GM15510 (cell line): ENCODE measurements around the gene CNBD2.

Experiments used
- POLR2A ChIP-seq: IDR thresholded peaks from 3 replicates; pipeline ENCODE4 v1.6.1; 2011; ENCODE audit warnings: borderline replicate concordance; ENCODE audit not compliant: insufficient read length; ENCODE audit errors: extremely low read depth

Gene CNBD2

DNA sequence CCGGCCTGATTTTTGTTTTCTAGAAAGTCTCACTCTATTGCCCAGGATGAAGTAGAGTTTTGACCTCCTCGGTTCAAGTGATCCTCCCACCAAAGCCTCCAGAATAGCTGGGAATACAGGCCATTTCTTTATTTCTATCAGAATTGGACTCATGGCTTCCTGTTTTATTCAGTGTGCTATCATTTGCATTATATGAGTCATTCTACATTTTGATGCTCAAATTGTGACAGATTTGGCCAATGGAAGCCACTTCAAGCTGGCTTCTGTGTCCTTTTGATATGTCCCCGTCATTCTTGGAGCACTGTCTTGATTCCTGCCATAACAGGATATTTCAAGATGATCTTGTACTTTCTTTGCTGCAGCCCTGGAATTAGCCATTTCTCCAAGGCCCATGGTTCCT lies 75.1 kb downstream of the CNBD2 start:
- TF ChIP-seq POLR2A: no peak

DNA sequence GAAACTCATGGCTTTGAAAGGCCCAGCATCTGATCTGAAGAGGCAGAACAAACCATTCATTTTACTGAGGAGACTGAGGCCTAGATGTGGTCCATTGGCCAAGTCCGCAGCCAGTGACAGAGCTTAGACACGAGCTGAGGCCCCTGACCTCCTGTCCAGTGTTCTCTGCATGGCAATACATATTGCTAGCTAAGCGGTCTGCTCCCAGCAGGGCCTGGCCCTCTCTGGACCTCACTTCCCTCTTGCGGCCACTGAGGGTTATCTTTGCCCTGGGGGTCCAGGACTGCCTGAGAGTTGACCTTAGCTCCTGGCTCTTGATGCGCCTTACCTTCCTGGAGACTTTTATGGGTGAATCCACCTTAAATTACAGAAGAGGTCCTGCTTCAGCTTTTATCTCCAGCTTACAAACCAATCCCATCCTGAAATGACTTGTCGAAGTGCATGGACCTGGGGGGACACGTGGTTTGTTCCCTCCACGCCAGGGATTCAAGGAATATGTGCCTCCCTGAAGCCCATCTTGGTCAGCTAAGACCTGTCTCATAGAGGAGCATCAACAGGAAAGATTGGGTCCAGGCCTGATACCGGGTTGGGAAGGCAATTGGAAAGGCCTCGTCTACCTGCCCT lies 75.6 kb downstream of the CNBD2 start:
- TF ChIP-seq POLR2A: peak; percentile 11

DNA sequence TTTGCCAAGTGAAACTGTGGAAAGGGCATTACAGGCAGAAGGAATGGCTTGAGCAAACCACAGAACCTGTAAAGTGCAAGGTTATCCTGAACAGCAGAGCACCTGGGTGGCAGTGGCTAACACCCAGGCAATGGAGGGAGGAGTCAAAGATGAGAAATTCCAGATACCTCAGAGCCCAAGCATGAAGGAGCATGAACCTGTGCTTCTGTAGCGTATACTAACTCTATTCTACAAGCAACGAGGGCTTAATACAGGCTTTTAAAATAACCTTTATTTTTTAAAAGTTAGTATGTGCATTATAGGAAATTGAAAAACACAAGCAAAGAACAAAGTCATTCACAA lies 77.0 kb downstream of the CNBD2 start:
- no peak for TF ChIP-seq POLR2A

DNA sequence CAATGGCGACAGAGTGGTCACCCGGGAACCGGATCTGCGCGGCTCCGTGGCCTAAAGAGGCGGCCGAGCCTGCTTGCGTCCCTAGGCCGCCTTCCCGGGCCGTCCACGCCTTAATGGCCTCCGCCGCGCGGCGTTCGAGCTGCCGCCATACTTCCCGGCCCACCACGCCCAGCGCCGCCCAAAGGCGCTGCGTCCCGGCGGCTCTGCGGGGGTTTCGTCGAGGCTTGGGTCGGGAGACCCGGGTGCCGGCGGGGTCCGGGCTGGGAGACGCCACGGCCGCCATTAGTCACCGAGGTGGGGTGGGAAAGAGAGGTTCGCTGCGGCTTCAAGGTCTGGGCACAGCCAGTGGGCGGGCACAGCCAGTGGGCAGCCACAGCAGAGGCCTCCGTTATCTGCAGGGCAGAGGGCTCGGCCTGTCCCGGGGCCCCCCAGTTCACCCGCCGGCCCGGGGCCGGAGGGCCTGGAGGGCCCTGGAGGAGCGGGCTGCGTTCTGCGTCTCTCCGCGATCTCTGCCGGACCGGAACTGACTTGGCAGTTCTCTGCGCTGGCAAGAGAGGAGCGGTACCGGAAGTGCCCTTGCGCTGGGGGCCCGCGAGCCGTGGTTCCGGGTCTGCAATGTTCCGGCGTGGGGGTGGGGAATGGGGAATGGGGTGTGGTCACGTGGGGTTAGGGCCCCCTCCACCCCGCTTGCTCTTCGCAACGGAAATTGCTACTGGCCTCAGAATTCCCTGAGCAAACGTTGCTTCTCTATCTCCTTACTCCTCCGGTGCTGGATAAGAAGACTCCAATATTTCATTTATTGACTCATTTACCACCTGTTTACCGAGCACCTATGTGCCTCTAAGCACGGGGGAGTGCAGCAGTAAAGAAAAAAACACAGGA lies 82.3 kb downstream of the CNBD2 start:
- TF ChIP-seq POLR2A: peak; percentile 99

DNA sequence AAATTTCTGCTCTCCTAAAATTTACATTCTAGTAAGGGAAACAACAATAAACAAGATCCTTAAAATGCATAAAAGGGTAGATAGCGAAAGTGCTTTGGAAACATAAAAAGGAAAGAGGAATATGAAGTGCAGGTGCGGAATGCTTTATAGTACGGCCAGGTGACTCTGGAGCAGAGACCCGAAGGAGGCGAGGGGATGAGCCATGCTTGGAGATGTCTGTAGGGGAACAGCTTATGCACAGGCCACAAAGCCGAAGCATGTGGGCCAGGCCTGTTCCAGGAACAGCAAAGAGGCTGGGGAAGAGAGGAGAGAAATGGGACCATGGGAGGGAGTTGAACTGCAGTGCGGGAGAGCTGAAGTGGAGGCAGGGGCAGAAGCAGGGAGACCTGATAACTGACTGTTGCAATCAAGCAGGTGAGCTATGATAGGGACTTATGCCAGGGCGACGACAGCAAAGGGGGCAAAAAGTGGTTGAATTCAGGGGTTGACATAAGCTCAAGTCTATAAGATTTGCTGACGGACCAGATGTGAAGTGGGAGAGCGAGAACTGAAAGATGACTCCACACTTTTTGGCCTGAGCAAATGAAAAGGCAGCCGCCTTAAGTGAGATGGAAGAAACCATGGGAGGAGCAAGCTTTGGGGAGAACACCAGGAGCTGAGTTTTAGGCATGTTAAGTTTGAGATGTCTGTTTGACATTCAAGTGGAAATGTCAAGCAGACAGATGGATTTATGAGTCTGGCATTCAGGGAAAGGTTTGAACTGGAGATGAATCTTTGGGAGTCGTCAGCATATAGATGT lies 83.1 kb downstream of the CNBD2 start:
- no peak for TF ChIP-seq POLR2A

DNA sequence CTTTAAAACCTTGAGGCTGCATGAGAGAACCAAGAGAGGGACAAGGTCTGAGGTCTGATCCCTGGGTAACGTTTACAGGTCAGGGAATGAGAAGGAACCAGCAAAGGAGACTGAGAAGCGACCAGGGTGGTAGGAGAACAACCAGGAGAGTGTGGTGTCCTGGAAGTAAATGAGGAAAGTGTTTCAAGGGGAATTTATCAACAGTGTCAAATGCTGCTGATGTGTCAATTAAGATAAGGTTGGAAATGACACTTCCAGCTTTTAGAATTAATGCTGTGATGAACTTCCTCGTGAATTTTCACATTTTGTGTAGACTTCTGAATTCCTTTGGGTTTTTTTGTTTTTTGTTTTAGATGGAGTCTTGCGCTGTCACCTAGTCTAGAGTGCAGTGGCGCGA lies 83.7 kb downstream of the CNBD2 start:
- TF ChIP-seq POLR2A: no peak

DNA sequence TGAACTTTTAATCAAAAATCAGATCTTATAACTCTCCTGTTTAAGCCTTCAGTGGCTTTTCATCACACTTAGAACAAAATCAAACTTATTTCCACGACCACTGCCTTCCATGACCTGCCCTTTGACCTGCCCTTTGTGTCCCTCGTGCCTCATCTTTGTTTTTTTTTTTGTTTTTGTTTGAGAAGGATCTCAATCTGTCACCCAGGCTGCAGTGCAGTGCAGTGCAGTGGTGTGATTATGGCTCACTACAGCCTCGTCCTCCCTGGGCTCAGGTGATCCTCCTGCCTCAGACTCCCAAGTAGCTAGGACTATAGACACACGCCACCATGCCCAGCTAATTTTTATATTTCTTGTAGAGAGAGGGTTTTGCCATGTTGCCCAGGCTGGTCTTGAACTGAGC lies 86.8 kb downstream of the CNBD2 start:
- no peak for TF ChIP-seq POLR2A

DNA sequence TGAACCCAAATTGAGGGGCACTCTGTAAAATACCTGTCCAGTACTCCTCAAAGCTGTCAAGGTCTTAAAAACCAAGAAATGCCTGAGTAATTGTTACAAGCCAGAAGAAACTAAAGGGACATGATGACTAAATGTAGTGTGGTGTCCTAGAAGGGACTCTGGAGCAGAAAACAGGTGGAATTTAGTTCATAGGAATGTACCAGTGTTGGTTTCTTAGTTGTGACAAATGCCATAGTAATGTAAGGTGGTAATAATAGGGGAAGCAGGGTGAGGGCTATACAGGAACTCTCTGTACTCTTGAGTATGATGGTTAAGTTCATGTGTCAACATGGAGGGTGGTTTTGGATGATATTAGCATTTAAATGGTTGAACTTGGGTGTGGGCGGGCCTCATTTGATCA lies 92.3 kb downstream of the CNBD2 start:
- TF ChIP-seq POLR2A: no peak

DNA sequence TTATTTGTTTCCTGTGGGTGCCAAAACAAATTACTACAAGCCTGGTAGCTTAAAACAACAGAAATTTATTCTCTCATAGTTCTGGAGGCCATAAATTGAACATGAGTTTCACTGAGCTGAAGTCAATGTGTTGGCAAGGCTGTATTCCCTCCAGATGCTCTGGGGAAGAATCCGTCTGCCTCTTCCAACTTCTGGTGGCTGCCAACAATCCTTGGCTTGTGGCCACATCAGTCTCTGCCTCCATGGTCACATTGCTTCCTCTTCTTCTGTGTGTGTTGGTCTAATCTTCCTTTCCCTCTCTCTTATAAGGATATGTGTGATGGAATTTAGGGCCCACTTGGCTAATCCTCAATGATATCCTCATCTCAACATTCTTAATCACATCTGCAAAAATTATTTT lies 93.4 kb downstream of the CNBD2 start:
- TF ChIP-seq POLR2A: no peak

DNA sequence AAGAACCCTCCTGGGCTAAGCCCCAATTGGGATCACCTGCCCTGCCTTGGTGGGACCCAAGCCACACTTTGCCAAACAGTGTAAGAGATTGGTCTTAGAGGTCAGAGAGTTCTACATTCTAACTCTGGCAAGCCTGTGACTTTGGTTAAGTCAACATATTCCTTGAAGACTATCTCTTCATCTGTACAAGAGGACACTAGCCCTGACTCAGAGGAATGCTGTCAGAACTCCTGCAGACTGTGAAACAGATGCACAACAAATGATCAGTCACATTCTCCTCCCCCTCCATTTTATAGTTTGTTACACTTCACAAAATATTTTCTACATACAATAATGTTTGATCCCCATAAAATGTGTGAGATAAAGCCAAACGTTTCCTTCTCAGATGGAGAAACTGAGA lies 94.4 kb downstream of the CNBD2 start:
- no peak for TF ChIP-seq POLR2A

DNA sequence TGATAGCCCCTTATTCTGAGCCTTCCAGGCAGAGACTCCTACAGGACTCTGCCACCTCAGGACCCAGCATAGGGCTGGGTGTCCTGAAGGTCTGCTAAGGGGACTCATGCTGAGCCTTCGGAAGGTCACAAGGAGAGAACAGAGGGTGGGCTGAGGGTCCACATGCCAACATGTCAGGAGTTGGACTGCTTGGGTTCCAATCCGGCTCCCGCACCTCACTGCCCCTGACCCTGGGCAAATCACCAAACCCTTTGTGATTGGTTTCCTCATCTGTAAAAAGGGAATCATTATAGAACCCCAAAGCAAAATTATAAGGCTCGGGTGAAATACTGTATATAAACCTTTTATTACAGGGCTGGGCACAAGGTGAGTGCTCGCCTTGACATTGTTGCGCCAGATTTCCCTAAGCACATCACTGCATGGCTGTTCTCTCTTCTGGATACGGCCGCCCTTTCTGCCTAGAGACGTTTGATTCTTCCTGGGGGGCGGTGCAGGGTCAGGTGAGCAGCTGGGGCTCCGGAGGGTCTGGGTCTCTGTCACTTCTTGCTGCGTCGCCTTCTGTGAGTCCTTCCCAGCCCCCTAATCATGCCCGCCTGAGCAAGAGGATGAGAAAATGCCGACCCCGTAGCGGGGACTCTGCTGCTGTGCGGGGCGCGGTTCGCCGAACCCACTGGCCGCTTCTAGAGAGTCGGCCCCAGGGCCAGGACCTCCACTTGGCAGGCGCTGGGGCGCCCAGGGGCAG lies 95.7 kb downstream of the CNBD2 start:
- TF ChIP-seq POLR2A: no peak

DNA sequence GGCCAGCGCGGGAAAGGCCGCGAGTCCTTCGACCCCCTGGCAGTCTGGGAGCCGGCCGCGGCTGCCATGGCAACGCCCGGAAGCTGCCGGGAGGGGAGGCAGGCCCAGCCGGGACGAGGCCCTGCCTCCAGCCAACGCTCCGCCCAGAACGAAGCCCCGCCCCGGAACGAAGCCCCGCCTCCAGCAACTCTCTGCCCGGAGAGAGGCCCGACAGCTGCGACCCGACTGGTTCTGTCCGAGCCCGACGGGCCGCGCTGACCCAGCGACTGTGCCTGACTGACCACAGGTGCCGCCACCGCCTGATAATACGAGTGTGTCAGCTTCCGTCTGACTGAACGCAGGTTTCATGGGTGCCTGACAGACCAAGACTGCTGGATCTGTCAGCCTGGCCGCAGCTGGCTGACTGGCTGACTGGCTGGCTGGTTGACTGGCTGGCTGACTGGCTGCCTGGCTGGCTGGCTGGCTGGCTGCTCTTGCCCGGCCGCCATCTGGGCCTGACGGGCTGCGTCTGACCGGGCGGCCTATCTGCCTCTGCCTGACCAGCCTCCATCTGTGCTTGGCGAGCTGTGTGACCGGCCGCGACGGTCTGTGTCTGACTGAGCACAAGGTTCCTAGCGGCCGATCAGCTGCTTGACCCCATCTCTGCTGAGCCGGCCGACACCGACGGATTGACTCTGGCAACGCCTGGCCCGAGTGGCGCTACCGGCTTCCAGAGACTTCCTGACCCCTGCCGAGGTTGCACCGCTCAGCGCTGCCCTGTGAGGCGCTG lies 96.5 kb downstream of the CNBD2 start:
- TF ChIP-seq POLR2A: peak; percentile 31

DNA sequence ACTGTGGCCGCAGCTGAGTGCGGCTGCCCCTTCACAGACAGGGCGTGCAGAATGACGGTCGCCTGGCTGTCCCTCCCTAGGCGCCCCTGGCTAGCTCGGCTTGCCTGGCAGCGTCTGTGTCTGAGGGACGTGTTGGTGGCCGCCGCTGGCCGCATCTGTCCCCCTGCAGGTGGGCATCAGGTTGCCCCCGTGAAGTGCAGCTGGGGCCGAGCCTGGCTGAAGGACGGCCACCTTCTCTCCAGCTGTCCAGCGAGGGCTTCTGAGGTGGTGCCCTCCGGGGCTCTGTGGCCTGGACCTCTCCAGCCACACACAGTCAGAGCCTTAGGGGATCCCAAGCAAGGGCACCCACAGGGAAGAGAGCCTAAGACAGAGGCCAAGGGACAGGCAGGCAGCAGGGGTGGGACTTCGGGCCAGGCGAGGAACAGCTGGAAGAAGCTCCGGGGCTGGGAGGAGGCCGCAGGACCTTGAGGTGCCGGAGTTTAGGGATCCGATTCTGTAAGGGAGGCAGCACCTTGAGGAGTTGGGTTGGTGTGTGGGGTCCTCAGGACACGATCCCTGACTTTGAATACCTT lies 97.1 kb downstream of the CNBD2 start:
- TF ChIP-seq POLR2A: no peak

DNA sequence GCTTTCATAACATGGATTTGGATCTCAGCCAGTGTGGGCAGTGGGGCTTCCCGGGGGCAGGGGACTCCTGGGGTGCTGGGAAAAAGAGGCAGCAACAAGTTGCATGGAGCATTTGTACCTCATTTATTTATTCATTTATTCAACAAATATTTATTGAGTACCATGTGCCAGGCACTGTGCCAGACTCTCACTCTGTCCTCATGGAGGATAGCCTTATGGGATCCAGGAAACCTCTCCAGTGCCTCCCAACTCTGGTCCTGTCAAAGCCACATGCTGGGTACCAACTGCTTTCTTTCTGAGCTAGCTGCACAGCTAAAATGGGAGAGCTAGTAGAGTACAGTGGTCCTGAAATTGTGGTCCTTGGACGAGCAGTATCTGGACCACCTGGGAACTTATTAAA lies 98.4 kb downstream of the CNBD2 start:
- TF ChIP-seq POLR2A: no peak
